Measurements from ENCODE around the gene KPNA5.
"Not testable (repeated sequence)": the region's sequence is repeated elsewhere in the genome, so short reads cannot be mapped to it uniquely, and the experiment has no call there.

KPNA5 gene

GRCh38 chr6:116737004-116737403, 56.0 kb downstream of the KPNA5 start:
- WGBS (ENCODE audit: extremely low coverage, insufficient coverage, low lambda C conversion rate): no CpG with 5 or more reads among the region's 3 CpGs
- Histone ChIP-seq H4K8ac (ENCODE audit: low read depth, low read length) (no peak overlapping the region), H3K36me3 (ENCODE audit: control insufficient read depth, insufficient read depth, low read length) (no peaks in the 10 kb centered on the region), H2BK15ac (replicated peaks; ENCODE audit: low read depth) (no peak overlapping the region), H3K9ac (ENCODE audit: low read length) (no peak overlapping the region), H3K79me2 (ENCODE audit: control insufficient read depth, insufficient read depth, low read length) (no peaks in the 10 kb centered on the region), H2BK5ac (ENCODE audit: low read length) (no peak overlapping the region), H3K23ac (ENCODE audit: low read length) (no peak overlapping the region), H3K4ac (ENCODE audit: low read depth, low read length) (no peak overlapping the region), H3K27me3 (ENCODE audit: insufficient read depth, low read length, poor library complexity) (no peaks in the 10 kb centered on the region), H3K18ac (ENCODE audit: low read length) (no peak overlapping the region), H3K4me2 (ENCODE audit: low read length) (no peak overlapping the region), H3K56ac (ENCODE audit: low read length) (no peak overlapping the region), H3K4me1 (ENCODE audit: control insufficient read depth, low read depth, low read length) (no peaks in the 10 kb centered on the region), H2AK5ac (ENCODE audit: low read length) (no peak overlapping the region), H3K27ac (ENCODE audit: low read depth, low read length) (no peak overlapping the region), H2BK120ac (ENCODE audit: low read depth, low read length) (no peak overlapping the region), H3K4me3 (ENCODE audit: low read length) (no peak overlapping the region), H4K5ac (ENCODE audit: low read length) (no peak overlapping the region), H3K79me1 (ENCODE audit: low read length) (no peaks in the 10 kb centered on the region)
- DNase-seq: no peak

- H3K27ac ChIP-seq (ENCODE audit: low read depth, low read length); H3K79me2 ChIP-seq (ENCODE audit: control insufficient read depth, insufficient read depth, low read length); H3K4me3 ChIP-seq (ENCODE audit: low read length); H4K8ac ChIP-seq (ENCODE audit: low read depth, low read length); H3K27me3 ChIP-seq (ENCODE audit: insufficient read depth, low read length, poor library complexity); H3K56ac ChIP-seq (ENCODE audit: low read length); H3K4me2 ChIP-seq (ENCODE audit: low read length); DNase-seq; H2AK5ac ChIP-seq (ENCODE audit: low read length); H2BK5ac ChIP-seq (ENCODE audit: low read length); H2BK120ac ChIP-seq (ENCODE audit: low read depth, low read length); H3K4ac ChIP-seq (ENCODE audit: low read depth, low read length); H3K9ac ChIP-seq (ENCODE audit: low read length); H4K5ac ChIP-seq (ENCODE audit: low read length); H3K4me1 ChIP-seq (ENCODE audit: control insufficient read depth, low read depth, low read length); H3K18ac ChIP-seq (ENCODE audit: low read length); H3K23ac ChIP-seq (ENCODE audit: low read length); H2BK15ac ChIP-seq (replicated peaks; ENCODE audit: low read depth); H3K79me1 ChIP-seq (ENCODE audit: low read length); H3K36me3 ChIP-seq (ENCODE audit: control insufficient read depth, insufficient read depth, low read length): not testable (repeated sequence)
- no CpG with 5 or more reads among the region's 3 CpGs for WGBS (ENCODE audit: extremely low coverage, insufficient coverage, low lambda C conversion rate)
These were observed 59.5 kb downstream of the KPNA5 start for GRCh38 chr6:116740486-116740885.

GRCh38 chr6:116741571-116741970, 60.6 kb downstream of the KPNA5 start:
- H2BK15ac ChIP-seq (replicated peaks; ENCODE audit: low read depth): no peak overlapping the region
- H2BK5ac ChIP-seq (ENCODE audit: low read length): no peak overlapping the region
- H3K18ac ChIP-seq (ENCODE audit: low read length): no peak overlapping the region
- no peaks in the 10 kb centered on the region for H3K36me3 ChIP-seq (ENCODE audit: control insufficient read depth, insufficient read depth, low read length)
- WGBS (ENCODE audit: extremely low coverage, insufficient coverage, low lambda C conversion rate): no CpG with 5 or more reads among the region's 1 CpG
- H2AK5ac ChIP-seq (ENCODE audit: low read length): no peak overlapping the region
- H4K5ac ChIP-seq (ENCODE audit: low read length): no peak overlapping the region
- no peak overlapping the region for H4K8ac ChIP-seq (ENCODE audit: low read depth, low read length)
- H3K23ac ChIP-seq (ENCODE audit: low read length): no peak overlapping the region
- H3K56ac ChIP-seq (ENCODE audit: low read length): no peak overlapping the region
- no peak overlapping the region for H3K9ac ChIP-seq (ENCODE audit: low read length)
- H3K79me2 ChIP-seq (ENCODE audit: control insufficient read depth, insufficient read depth, low read length): no peaks in the 10 kb centered on the region
- DNase-seq: no peak
- no peak overlapping the region for H2BK120ac ChIP-seq (ENCODE audit: low read depth, low read length)
- no peaks in the 10 kb centered on the region for H3K79me1 ChIP-seq (ENCODE audit: low read length)
- H3K27me3 ChIP-seq (ENCODE audit: insufficient read depth, low read length, poor library complexity): no peaks in the 10 kb centered on the region
- no peak overlapping the region for H3K4me3 ChIP-seq (ENCODE audit: low read length)
- H3K27ac ChIP-seq (ENCODE audit: low read depth, low read length): no peak overlapping the region
- H3K4me2 ChIP-seq (ENCODE audit: low read length): no peak overlapping the region
- no peak overlapping the region for H3K4ac ChIP-seq (ENCODE audit: low read depth, low read length)
- H3K4me1 ChIP-seq (ENCODE audit: control insufficient read depth, low read depth, low read length): no peaks in the 10 kb centered on the region

GRCh38 chr6:116745176-116745575, 64.2 kb downstream of the KPNA5 start:
- Histone ChIP-seq H3K27me3 (ENCODE audit: insufficient read depth, low read length, poor library complexity) (no peaks in the 10 kb centered on the region), H3K4me3 (ENCODE audit: low read length) (no peak overlapping the region), H3K18ac (ENCODE audit: low read length) (no peak overlapping the region), H2BK5ac (ENCODE audit: low read length) (no peak overlapping the region), H3K79me2 (ENCODE audit: control insufficient read depth, insufficient read depth, low read length) (no peaks in the 10 kb centered on the region), H3K36me3 (ENCODE audit: control insufficient read depth, insufficient read depth, low read length) (no peaks in the 10 kb centered on the region), H4K8ac (ENCODE audit: low read depth, low read length) (no peak overlapping the region), H3K4ac (ENCODE audit: low read depth, low read length) (no peak overlapping the region), H3K23ac (ENCODE audit: low read length) (no peak overlapping the region), H3K4me2 (ENCODE audit: low read length) (no peak overlapping the region), H2AK5ac (ENCODE audit: low read length) (no peak overlapping the region), H3K79me1 (ENCODE audit: low read length) (no peaks in the 10 kb centered on the region), H2BK15ac (replicated peaks; ENCODE audit: low read depth) (no peak overlapping the region), H4K5ac (ENCODE audit: low read length) (no peak overlapping the region), H3K9ac (ENCODE audit: low read length) (no peak overlapping the region), H3K4me1 (ENCODE audit: control insufficient read depth, low read depth, low read length) (no peaks in the 10 kb centered on the region), H3K56ac (ENCODE audit: low read length) (no peak overlapping the region), H2BK120ac (ENCODE audit: low read depth, low read length) (no peak overlapping the region), H3K27ac (ENCODE audit: low read depth, low read length) (no peak overlapping the region)
- no peak for DNase-seq
- no CpG with 5 or more reads among the region's 5 CpGs for WGBS (ENCODE audit: extremely low coverage, insufficient coverage, low lambda C conversion rate)

GRCh38 chr6:116761779-116762178, 80.8 kb downstream of the KPNA5 start:
- Histone ChIP-seq H3K23ac (ENCODE audit: low read length) (no peak overlapping the region), H4K5ac (ENCODE audit: low read length) (no peak overlapping the region), H3K9ac (ENCODE audit: low read length) (no peak overlapping the region), H3K4me1 (ENCODE audit: control insufficient read depth, low read depth, low read length) (no peaks in the 10 kb centered on the region), H2BK5ac (ENCODE audit: low read length) (no peak overlapping the region), H3K18ac (ENCODE audit: low read length) (no peak overlapping the region), H3K56ac (ENCODE audit: low read length) (no peak overlapping the region), H2AK5ac (ENCODE audit: low read length) (no peak overlapping the region), H2BK15ac (replicated peaks; ENCODE audit: low read depth) (no peak overlapping the region), H3K4me3 (ENCODE audit: low read length) (no peak overlapping the region), H4K8ac (ENCODE audit: low read depth, low read length) (no peak overlapping the region), H3K27me3 (ENCODE audit: insufficient read depth, low read length, poor library complexity) (peaks cover 2% of the 10 kb centered on the region), H3K79me2 (ENCODE audit: control insufficient read depth, insufficient read depth, low read length) (no peaks in the 10 kb centered on the region), H3K79me1 (ENCODE audit: low read length) (no peaks in the 10 kb centered on the region), H3K4me2 (ENCODE audit: low read length) (no peak overlapping the region), H3K4ac (ENCODE audit: low read depth, low read length) (no peak overlapping the region), H3K27ac (ENCODE audit: low read depth, low read length) (no peak overlapping the region), H2BK120ac (ENCODE audit: low read depth, low read length) (no peak overlapping the region), H3K36me3 (ENCODE audit: control insufficient read depth, insufficient read depth, low read length) (no peaks in the 10 kb centered on the region)
- DNase-seq: peak; percentile 6
- WGBS (ENCODE audit: extremely low coverage, insufficient coverage, low lambda C conversion rate): no CpG with 5 or more reads among the region's 4 CpGs

- no peaks in the 10 kb centered on the region for H3K4me1 ChIP-seq (ENCODE audit: control insufficient read depth, low read depth, low read length)
- no peak overlapping the region for H4K5ac ChIP-seq (ENCODE audit: low read length)
- H3K79me1 ChIP-seq (ENCODE audit: low read length): no peaks in the 10 kb centered on the region
- no peak overlapping the region for H3K23ac ChIP-seq (ENCODE audit: low read length)
- H2AK5ac ChIP-seq (ENCODE audit: low read length): no peak overlapping the region
- DNase-seq: no peak
- H3K9ac ChIP-seq (ENCODE audit: low read length): no peak overlapping the region
- no peaks in the 10 kb centered on the region for H3K79me2 ChIP-seq (ENCODE audit: control insufficient read depth, insufficient read depth, low read length)
- no peak overlapping the region for H2BK5ac ChIP-seq (ENCODE audit: low read length)
- H3K56ac ChIP-seq (ENCODE audit: low read length): no peak overlapping the region
- no peaks in the 10 kb centered on the region for H3K36me3 ChIP-seq (ENCODE audit: control insufficient read depth, insufficient read depth, low read length)
- H3K4ac ChIP-seq (ENCODE audit: low read depth, low read length): no peak overlapping the region
- H2BK15ac ChIP-seq (replicated peaks; ENCODE audit: low read depth): no peak overlapping the region
- H3K27ac ChIP-seq (ENCODE audit: low read depth, low read length): no peak overlapping the region
- H3K4me3 ChIP-seq (ENCODE audit: low read length): no peak overlapping the region
- H3K27me3 ChIP-seq (ENCODE audit: insufficient read depth, low read length, poor library complexity): peaks cover 2% of the 10 kb centered on the region
- H3K18ac ChIP-seq (ENCODE audit: low read length): no peak overlapping the region
- H3K4me2 ChIP-seq (ENCODE audit: low read length): no peak overlapping the region
- no peak overlapping the region for H4K8ac ChIP-seq (ENCODE audit: low read depth, low read length)
- H2BK120ac ChIP-seq (ENCODE audit: low read depth, low read length): no peak overlapping the region
- no CpG with 5 or more reads among the region's 1 CpG for WGBS (ENCODE audit: extremely low coverage, insufficient coverage, low lambda C conversion rate)
These were observed 81.2 kb downstream of the KPNA5 start for GRCh38 chr6:116762235-116762634.

Measured in mesendoderm (in vitro differentiated cells).